DND-41 (cell line): ENCODE results near the gene TPD52L2.

Experiments
- ATAC-seq: fragments of 200-7000 bp; cut with Tn5 transposase; 3 replicates; pipeline ENCODE4 v1.9.1; 2021; ENCODE audit warnings: low read depth; ENCODE audit not compliant: insufficient read depth
- DNase-seq: peaks from one replicate; pipeline ENCODE4 v3.0.0-alpha.2; 2020
- H2AFZ ChIP-seq: 2 replicates; pipeline ENCODE4 v1.6.0; 2012; ENCODE audit warnings: low read depth, low read length
- H3K27ac ChIP-seq: 2 replicates; pipeline ENCODE4 v1.5.1; 2012; ENCODE audit warnings: low read length, inconsistent platforms
- H3K27me3 ChIP-seq: fragments of 200-600 bp; sonication (generic); 2 replicates; pipeline ENCODE4 v1.6.0; 2012; ENCODE audit warnings: low read length, mild to moderate bottlenecking, inconsistent platforms; ENCODE audit not compliant: insufficient read depth, poor library complexity
- H3K36me3 ChIP-seq: 2 replicates; pipeline ENCODE4 v1.5.1; 2012; ENCODE audit warnings: low read length, inconsistent platforms; ENCODE audit not compliant: insufficient read depth
- H3K4me1 ChIP-seq: 2 replicates; pipeline ENCODE4 v1.5.1; 2012; ENCODE audit warnings: mild to moderate bottlenecking, low read length; ENCODE audit not compliant: insufficient read depth
- H3K4me2 ChIP-seq: 2 replicates; pipeline ENCODE4 v1.6.0; 2012; ENCODE audit warnings: mild to moderate bottlenecking, moderate library complexity, low read length, inconsistent platforms; ENCODE audit not compliant: insufficient read depth
- H3K4me3 ChIP-seq, 2 experiments: fragments of 200-600 bp in 1 of 2; shearing (Covaris generic) in 1 of 2; 2 replicates each; pipeline ENCODE4 v1.5.1; 2012 to 2016; ENCODE audit warnings: inconsistent platforms in 2 of 2, low read length in 2 of 2, mild to moderate bottlenecking in 2 of 2, low read depth in 1 of 2, moderate library complexity in 1 of 2
- H3K79me2 ChIP-seq: 2 replicates; pipeline ENCODE4 v1.6.0; 2012; ENCODE audit warnings: low read length, inconsistent platforms; ENCODE audit not compliant: insufficient read depth
- H3K9ac ChIP-seq: 2 replicates; pipeline ENCODE4 v1.6.0; 2012; ENCODE audit warnings: low read depth, mild to moderate bottlenecking, inconsistent platforms, low read length, moderate library complexity
- H3K9me3 ChIP-seq: 2 replicates; pipeline ENCODE4 v1.5.1; 2012; ENCODE audit warnings: low read length, moderate library complexity, mild to moderate bottlenecking, inconsistent platforms; ENCODE audit not compliant: insufficient read depth, severe bottlenecking
- H4K20me1 ChIP-seq: 2 replicates; pipeline ENCODE4 v1.6.0; 2012; ENCODE audit warnings: low read length; ENCODE audit not compliant: insufficient read depth
- EZH2 ChIP-seq: IDR thresholded peaks from 3 replicates; pipeline ENCODE4 v1.6.1; 2012; ENCODE audit warnings: borderline replicate concordance, low read depth, mild to moderate bottlenecking, moderate library complexity, low read length, inconsistent platforms; ENCODE audit not compliant: severe bottlenecking
- TF ChIP-seq, protein P1 (sequence below): IDR thresholded peaks from 2 replicates; pipeline ENCODE4 v1.5.1; 2012; ENCODE audit warnings: borderline replicate concordance, low read length, moderate library complexity, mild to moderate bottlenecking; ENCODE audit not compliant: poor library complexity, severe bottlenecking; ENCODE audit errors: extremely low read depth

The TPD52L2 gene

DNA sequence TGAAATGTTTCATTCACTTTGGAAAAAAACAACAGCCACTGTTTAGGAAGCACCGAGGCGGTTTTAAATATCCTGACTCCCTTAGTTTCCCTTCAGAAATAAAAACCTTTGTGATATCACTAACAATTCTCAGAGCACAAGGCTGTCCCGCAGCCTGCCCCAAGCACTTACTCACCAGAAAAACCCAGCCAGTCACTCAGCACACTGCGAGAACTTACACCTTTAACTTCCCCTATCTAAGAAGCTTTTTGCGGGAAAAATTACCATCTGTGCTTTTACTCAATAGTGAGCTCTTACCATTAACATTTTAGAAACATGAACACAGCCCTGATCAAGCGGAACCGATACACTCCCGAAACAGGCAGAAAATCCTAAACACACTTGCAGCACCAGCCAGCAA is 43.3 kb upstream of the TPD52L2 start:
- Histone ChIP-seq H3K79me2 (no peaks in the 10 kb centered on the region), H3K9ac (no peak overlapping the region), H4K20me1 (peaks cover 6% of the 10 kb centered on the region; the same call in 1 of the 2 replicates), H3K4me2 (no peak overlapping the region), H3K27ac (no peak overlapping the region), H3K9me3 (no peaks in the 10 kb centered on the region), H3K4me1 (no peaks in the 10 kb centered on the region), H3K4me3 (no peak overlapping the region), H2AFZ (no peak overlapping the region), H3K36me3 (no peaks in the 10 kb centered on the region), H3K27me3 (peaks cover 3% of the 10 kb centered on the region)
- DNase-seq (no peak), ATAC-seq (no peak)
- no peak for TF ChIP-seq EZH2
- TF ChIP-seq, protein P1, sequence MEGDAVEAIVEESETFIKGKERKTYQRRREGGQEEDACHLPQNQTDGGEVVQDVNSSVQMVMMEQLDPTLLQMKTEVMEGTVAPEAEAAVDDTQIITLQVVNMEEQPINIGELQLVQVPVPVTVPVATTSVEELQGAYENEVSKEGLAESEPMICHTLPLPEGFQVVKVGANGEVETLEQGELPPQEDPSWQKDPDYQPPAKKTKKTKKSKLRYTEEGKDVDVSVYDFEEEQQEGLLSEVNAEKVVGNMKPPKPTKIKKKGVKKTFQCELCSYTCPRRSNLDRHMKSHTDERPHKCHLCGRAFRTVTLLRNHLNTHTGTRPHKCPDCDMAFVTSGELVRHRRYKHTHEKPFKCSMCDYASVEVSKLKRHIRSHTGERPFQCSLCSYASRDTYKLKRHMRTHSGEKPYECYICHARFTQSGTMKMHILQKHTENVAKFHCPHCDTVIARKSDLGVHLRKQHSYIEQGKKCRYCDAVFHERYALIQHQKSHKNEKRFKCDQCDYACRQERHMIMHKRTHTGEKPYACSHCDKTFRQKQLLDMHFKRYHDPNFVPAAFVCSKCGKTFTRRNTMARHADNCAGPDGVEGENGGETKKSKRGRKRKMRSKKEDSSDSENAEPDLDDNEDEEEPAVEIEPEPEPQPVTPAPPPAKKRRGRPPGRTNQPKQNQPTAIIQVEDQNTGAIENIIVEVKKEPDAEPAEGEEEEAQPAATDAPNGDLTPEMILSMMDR = no peak

DNA sequence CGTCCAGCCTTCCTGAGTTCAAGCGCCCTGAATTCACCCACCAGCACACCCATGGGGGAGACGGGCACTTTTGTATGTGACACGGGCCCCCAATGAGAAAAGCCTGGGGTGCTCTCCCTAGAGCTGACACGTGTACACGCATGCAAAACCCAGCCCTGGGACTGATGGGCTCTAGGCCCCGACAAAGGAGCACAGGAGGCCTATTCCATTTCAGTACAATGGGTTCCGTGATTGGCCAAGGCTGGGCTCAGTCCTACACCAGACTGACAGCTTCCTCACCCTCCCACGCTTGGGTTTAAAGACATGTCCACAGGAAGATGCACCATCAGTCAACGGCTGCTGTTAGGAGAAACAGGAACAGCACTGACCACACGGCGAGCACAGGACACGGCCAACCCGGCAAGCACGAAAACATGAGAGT is 42.8 kb upstream of the TPD52L2 start:
- no peak for DNase-seq
- no peak overlapping the region for H3K9ac ChIP-seq
- no peaks in the 10 kb centered on the region for H3K4me1 ChIP-seq
- no peaks in the 10 kb centered on the region for H3K79me2 ChIP-seq
- H3K27ac ChIP-seq = no peak overlapping the region
- no peaks in the 10 kb centered on the region for H3K9me3 ChIP-seq
- H3K4me2 ChIP-seq = no peak overlapping the region
- no peak overlapping the region for H3K4me3 ChIP-seq
- peaks cover 6% of the 10 kb centered on the region; the same call in 1 of the 2 replicates for H4K20me1 ChIP-seq
- peaks cover 3% of the 10 kb centered on the region for H3K27me3 ChIP-seq
- H2AFZ ChIP-seq = no peak overlapping the region
- ATAC-seq = no peak
- H3K36me3 ChIP-seq = no peaks in the 10 kb centered on the region
- no peak for TF ChIP-seq EZH2
- TF ChIP-seq, protein P1 = no peak

DNA sequence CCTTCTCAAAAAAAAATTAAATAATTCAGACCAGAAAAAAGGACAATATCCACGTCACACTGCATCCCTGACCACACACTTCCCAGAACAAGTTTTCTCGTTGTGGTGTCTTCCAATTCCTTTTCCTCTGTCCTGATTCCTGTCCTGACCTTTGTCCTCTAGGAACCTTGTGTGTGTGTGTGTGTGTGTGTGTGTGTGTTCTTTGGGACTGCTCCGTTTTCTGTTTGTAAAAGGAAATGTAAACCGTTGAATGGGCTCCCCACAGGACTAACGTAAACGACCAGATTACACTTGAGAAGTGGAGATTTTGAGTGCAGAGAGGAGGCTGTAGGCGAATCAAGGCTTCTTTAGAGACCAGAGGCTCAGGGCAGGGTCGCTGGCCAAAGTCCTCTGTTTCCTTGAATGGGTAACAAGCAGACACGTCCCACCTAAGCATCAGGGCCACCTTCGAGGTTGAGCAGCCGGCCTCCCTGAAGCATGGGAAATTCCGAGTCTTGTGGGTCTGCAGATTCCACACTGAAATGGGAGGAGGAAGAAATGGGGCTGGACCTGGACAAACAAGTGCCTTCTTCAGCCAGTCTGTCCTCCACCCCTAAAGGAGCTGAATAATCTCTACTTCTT is 41.3 kb upstream of the TPD52L2 start:
- H3K36me3 ChIP-seq = no peaks in the 10 kb centered on the region
- H3K9ac ChIP-seq = no peak overlapping the region
- DNase-seq (no peak), ATAC-seq (no peak)
- H3K9me3 ChIP-seq = no peaks in the 10 kb centered on the region
- H3K4me2 ChIP-seq = no peak overlapping the region
- no peaks in the 10 kb centered on the region for H4K20me1 ChIP-seq
- no peak overlapping the region for H2AFZ ChIP-seq
- TF ChIP-seq, protein P1 = no peak
- no peak for TF ChIP-seq EZH2
- H3K4me3 ChIP-seq = no peak overlapping the region
- peaks cover 3% of the 10 kb centered on the region for H3K27me3 ChIP-seq
- no peak overlapping the region for H3K27ac ChIP-seq
- H3K79me2 ChIP-seq = no peaks in the 10 kb centered on the region
- H3K4me1 ChIP-seq = no peaks in the 10 kb centered on the region
